Kidney (tissue), 22 donors: ENCODE results near the gene ETNPPL. TPM values are rescaled to one million over a fixed set of nuclear protein-coding genes. Genes with fewer than 3 reads are reported as not detected.

Source experiments
- DNase-seq, 5 donors: peaks; one replicate each; pipeline ENCODE4 v3.0.0-alpha.2; 2013 to 2020
- FAIRE-seq: peaks from 2 replicates; lab custom pipeline; 2012; peaks lifted over from hg19 to GRCh38; lab: Jason Lieb, UNC
- H3K27ac ChIP-seq, 2 donors: one replicate each; pipeline ENCODE4 v1.7.0; 2013; ENCODE audit warnings: low read depth in 2 of 2, low read length in 2 of 2, inconsistent platforms in 1 of 2
- H3K27me3 ChIP-seq: one replicate; pipeline ENCODE4 v1.7.1; 2013; ENCODE audit warnings: low read length, inconsistent platforms; ENCODE audit not compliant: control insufficient read depth, insufficient read depth
- H3K36me3 ChIP-seq, 3 donors: one replicate each; pipeline versions ENCODE4 v1.7.0 to v1.7.1; 2013; ENCODE audit warnings: low read length in 3 of 3, control low read depth in 1 of 3, inconsistent platforms in 1 of 3; ENCODE audit not compliant: insufficient read depth in 3 of 3, control insufficient read depth in 2 of 3
- H3K4me1 ChIP-seq, 3 donors: one replicate each; pipeline versions ENCODE4 v1.7.0 to v1.7.1; 2013; ENCODE audit warnings: low read length in 3 of 3, inconsistent platforms in 1 of 3, low read depth in 1 of 3; ENCODE audit not compliant: control insufficient read depth in 2 of 3, insufficient read depth in 2 of 3
- H3K4me3 ChIP-seq, 3 donors: one replicate each; pipeline versions ENCODE4 v1.7.0 to v1.8.1; 2013; ENCODE audit warnings: low read length in 3 of 3, control low read depth in 1 of 3, inconsistent platforms in 1 of 3
- H3K9ac ChIP-seq, 3 donors: one replicate each; pipeline versions ENCODE4 v1.7.0 to v1.7.1; 2013; ENCODE audit warnings: low read length in 3 of 3, control low read depth in 1 of 3, inconsistent platforms in 1 of 3
- H3K9me3 ChIP-seq, 3 donors: one replicate each; pipeline versions ENCODE4 v1.7.0 to v1.7.1; 2013; ENCODE audit warnings: low read length in 3 of 3, control low read depth in 1 of 3, inconsistent platforms in 1 of 3; ENCODE audit not compliant: control insufficient read depth in 2 of 3, insufficient read depth in 1 of 3
- intact Hi-C: fragments of 100-400 bp; cut with DNase I; formaldehyde crosslinking; loops from one replicate; pipeline ENCODE4 v1.11.1; 2022
- long read RNA-seq, 10 donors: library from polyadenylated mRNA in 1 of 10; unstranded in 1 of 10; transcript quantifications; one replicate each; pipeline ENCODE4 v2.0.0 and lab custom pipeline, GENCODE V29; 2021 to 2026
- polyA plus RNA-seq: library from polyadenylated mRNA; stranded (reverse); fragments of 350-450 nt; fragmentation: Illumina TruSeq; extraction: RNeasy Lipid Tissue Mini Kit (QIAGEN cat#74804); gene quantifications from one replicate; pipeline ENCODE4 v1.2.3, GENCODE V29; 2014; ENCODE audit warnings: low read depth, low replicate concordance; ENCODE audit not compliant: insufficient read depth
- total RNA-seq: library from RNA; stranded (reverse); fragmentation: NEBNext Ultra II Directional; extraction: Animal tissue kit (Norgen Biotek cat#: 25700); gene quantifications from one replicate; pipeline ENCODE4 v1.2.1, GENCODE V29; 2021
- TF ChIP-seq, protein P1 (sequence below): IDR thresholded peaks from 3 replicates; pipeline ENCODE4 v1.5.1; 2012; ENCODE audit warnings: mild to moderate bottlenecking, moderate library complexity, borderline replicate concordance; ENCODE audit not compliant: insufficient read depth; ENCODE audit errors: extremely low read depth
- donor health status: control.
- donor health status: control.
- donor health status: control.
- donor health status: control.
- donor health status: control.
- donor health status: DM: yes; HTN: yes; CAD: no.
- donor health status: Normal renal cell carcinoma (clear cell type).

Gene ETNPPL
- total RNA-seq (not detected), polyA plus RNA-seq (1.7 TPM)
- long read RNA-seq, donor 1 = 0 reads
- long read RNA-seq, donor 2 = 0 reads
- long read RNA-seq, donor 3 = 0 reads
- long read RNA-seq, donor 4 = 0 reads
- long read RNA-seq, donor 5 = 0 reads
- long read RNA-seq, donor 6 = 0 reads
- long read RNA-seq, donor 7 = 0 reads
- long read RNA-seq, donor 8 = 0 reads
- long read RNA-seq, donor 9 = 0 reads
- long read RNA-seq, donor 10 = 0 reads

DNA sequence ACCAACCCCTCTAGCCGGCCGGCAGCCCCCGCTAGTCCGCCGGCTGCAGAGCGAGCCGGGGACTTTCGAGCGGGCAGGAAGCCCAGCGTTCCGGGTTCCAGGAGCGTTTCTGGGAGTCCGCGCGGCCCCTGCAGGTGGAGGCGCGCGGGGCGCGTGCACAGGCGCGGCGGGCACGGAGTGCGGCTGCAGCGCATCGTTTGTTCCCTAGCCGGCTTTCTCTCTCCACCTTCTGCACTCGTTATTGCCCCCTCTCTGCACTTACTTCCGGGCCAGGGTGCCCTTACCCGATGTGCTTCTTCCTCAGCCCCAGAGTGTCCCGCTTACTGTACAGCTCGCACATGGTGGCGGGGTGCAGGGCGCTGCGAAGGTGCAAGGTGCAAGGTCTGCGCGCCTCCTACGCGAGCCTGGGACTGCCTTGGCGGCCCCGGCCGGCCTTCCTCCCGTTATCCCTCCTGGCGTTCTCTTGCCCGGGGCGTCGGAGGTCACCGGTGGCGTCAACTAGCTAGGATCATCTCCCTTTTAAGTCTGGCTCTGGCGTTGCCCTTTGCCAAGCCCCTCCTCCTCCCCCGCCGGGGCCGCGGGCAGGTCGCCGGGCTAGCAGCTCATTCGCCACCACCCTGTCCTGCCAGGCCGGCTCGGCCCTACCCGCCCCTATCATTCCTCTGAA lies at the start of gene ETNPPL:
Gene ETNPPL (minus strand): TSS at position 495 of the 667 bp plus-strand sequence. CDS start 155 bp downstream, at position 340.
- DNase-seq (peak; percentile 61 to 78 (median 72)), FAIRE-seq (no peak)
- Histone ChIP-seq H3K4me3 (peak within 1 kb of the TSS; percentile 44 to 71 (median 56)), H3K27me3 (no peaks in the 10 kb centered on the region), H3K9ac (no peak within 1 kb of the TSS), H3K36me3 (no peaks in the 10 kb centered on the region), H3K27ac (no peak within 1 kb of the TSS), H3K4me1 (no peaks in the 10 kb centered on the region), H3K9me3 (no peaks in the 10 kb centered on the region)
- TF ChIP-seq, protein P1, sequence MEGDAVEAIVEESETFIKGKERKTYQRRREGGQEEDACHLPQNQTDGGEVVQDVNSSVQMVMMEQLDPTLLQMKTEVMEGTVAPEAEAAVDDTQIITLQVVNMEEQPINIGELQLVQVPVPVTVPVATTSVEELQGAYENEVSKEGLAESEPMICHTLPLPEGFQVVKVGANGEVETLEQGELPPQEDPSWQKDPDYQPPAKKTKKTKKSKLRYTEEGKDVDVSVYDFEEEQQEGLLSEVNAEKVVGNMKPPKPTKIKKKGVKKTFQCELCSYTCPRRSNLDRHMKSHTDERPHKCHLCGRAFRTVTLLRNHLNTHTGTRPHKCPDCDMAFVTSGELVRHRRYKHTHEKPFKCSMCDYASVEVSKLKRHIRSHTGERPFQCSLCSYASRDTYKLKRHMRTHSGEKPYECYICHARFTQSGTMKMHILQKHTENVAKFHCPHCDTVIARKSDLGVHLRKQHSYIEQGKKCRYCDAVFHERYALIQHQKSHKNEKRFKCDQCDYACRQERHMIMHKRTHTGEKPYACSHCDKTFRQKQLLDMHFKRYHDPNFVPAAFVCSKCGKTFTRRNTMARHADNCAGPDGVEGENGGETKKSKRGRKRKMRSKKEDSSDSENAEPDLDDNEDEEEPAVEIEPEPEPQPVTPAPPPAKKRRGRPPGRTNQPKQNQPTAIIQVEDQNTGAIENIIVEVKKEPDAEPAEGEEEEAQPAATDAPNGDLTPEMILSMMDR = no peak
- intact Hi-C loops = no loop called here

DNA sequence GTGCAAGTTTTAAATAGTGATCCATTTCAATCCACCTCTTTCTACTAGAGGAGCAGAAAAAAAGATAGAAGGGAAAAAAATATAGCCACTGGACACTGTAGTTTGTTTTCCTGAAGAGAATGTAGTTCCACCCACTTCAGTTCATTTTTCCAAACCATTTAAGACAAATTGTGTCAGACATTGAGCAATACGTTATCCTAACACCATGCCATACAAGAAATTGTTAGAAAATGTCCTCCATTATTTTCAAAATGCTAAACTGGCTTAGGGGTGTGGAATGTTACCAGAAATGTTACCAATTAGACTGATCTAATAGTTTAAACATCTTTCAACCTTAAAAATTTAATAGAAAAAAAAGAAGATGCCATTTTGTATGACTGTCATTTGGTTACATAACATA lies 48.6 kb upstream of the ETNPPL start:
- Histone ChIP-seq H3K36me3 (no peaks in the 10 kb centered on the region), H3K9me3 (no peaks in the 10 kb centered on the region), H3K27me3 (no peaks in the 10 kb centered on the region), H3K4me3 (no peak overlapping the region), H3K9ac (no peak overlapping the region), H3K27ac (no peak overlapping the region), H3K4me1 (no peaks in the 10 kb centered on the region)
- TF ChIP-seq, protein P1 = no peak
- DNase-seq (no peak), FAIRE-seq (no peak)
- intact Hi-C loops = no loop called here

DNA sequence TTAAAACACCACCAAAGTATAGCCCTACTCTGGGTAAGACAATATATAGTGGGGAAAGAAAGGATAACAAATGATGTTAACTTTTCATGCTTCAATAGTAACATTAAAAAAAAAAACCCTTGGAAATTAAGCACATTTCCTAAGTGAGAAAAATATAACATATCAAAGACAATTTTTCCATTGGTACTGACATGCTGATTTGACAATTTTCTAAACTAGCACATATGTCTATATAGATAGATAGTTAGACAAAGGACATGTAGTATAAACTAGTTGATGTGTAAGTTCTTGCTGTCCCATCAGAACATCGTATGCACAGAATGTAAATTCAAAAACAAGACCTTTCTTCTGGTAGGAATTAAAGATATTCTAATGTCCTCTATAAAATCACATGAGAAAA lies 47.2 kb upstream of the ETNPPL start:
- intact Hi-C loops = no loop called here
- Histone ChIP-seq H3K27me3 (no peaks in the 10 kb centered on the region), H3K4me1 (no peaks in the 10 kb centered on the region), H3K9me3 (no peaks in the 10 kb centered on the region), H3K4me3 (no peak overlapping the region), H3K9ac (no peak overlapping the region), H3K27ac (no peak overlapping the region), H3K36me3 (no peaks in the 10 kb centered on the region)
- FAIRE-seq (no peak), DNase-seq (no peak)
- TF ChIP-seq, protein P1 = no peak
